K562 (cell line): Measurements from ENCODE around the gene CFAP97D2. TPM values are rescaled to one million over a fixed set of nuclear protein-coding genes. Genes with fewer than 3 reads are reported as not detected.
A peak's percentile ranks its signal among the peaks of the same experiment; 100 is the strongest.

Experiments
- CXXC5 ChIP-seq: fragments of 250-450 bp; sonication (Bioruptor Pico); IDR thresholded peaks from 2 replicates; pipeline ENCODE4 v1.8.0; 2022; ENCODE audit warnings: inconsistent platforms, mild to moderate bottlenecking, moderate library complexity
- FOXA1 ChIP-seq: fragments of 450-650 bp; IDR thresholded peaks from 2 replicates; pipeline ENCODE4 v1.6.1; 2016; ENCODE audit warnings: mild to moderate bottlenecking, borderline replicate concordance
- MEIS2 ChIP-seq: fragments of 450-650 bp; IDR thresholded peaks from 2 replicates; pipeline ENCODE4 v1.6.1; 2014; ENCODE audit warnings: mild to moderate bottlenecking; ENCODE audit not compliant: partially characterized antibody
- MYC ChIP-seq, 2 experiments: fragments of 250-450 bp in 1 of 2; sonication (Bioruptor Pico) in 1 of 2; IDR thresholded peaks; 2 replicates each; pipeline versions ENCODE4 v1.5.1 to v1.6.1; 2012 to 2021; ENCODE audit warnings: low read depth in 2 of 2, borderline replicate concordance in 1 of 2, improper control_type of control experiment in 1 of 2, low read length in 1 of 2, mild to moderate bottlenecking in 1 of 2, moderate library complexity in 1 of 2
- NBN ChIP-seq: fragments of 450-650 bp; IDR thresholded peaks from 2 replicates; pipeline ENCODE4 v1.6.1; 2016; ENCODE audit warnings: low read depth, mild to moderate bottlenecking
- NCOA4 ChIP-seq: fragments of 450-650 bp; IDR thresholded peaks from 2 replicates; pipeline ENCODE4 v1.6.1; 2018; ENCODE audit warnings: mild to moderate bottlenecking; ENCODE audit not compliant: partially characterized antibody
- SIN3A ChIP-seq, 2 experiments: fragments of 150-350 bp in 1 of 2; IDR thresholded peaks; 2 replicates each; pipeline ENCODE4 v1.6.1; 2011 to 2016; ENCODE audit warnings: borderline replicate concordance in 2 of 2, low read depth in 2 of 2, low read length in 2 of 2, mild to moderate bottlenecking in 2 of 2, moderate library complexity in 2 of 2; ENCODE audit not compliant: control insufficient read depth in 1 of 2
- SMAD4 ChIP-seq: fragments of 250-450 bp; sonication (Bioruptor Pico); conservative IDR thresholded peaks from 2 replicates; pipeline ENCODE4 v1.8.0; 2021; ENCODE audit warnings: inconsistent platforms, mild to moderate bottlenecking, moderate library complexity
- TAL1 ChIP-seq: fragments of 450-650 bp; IDR thresholded peaks from 2 replicates; pipeline ENCODE4 v1.6.1; 2016; ENCODE audit warnings: mild to moderate bottlenecking
- TCF3 ChIP-seq: sonication (generic); formaldehyde crosslinking; IDR thresholded peaks from 2 replicates; pipeline ENCODE4 v1.4.0; 2020; ENCODE audit warnings: mild to moderate bottlenecking, missing genetic modification reagents
- TEAD1 ChIP-seq, 2 experiments: fragments of 450-650 bp in 1 of 2; sonication (generic) in 1 of 2; formaldehyde crosslinking; IDR thresholded peaks; 2 replicates each; pipeline versions ENCODE4 v1.4.0 to v1.8.0; 2020 to 2022; ENCODE audit warnings: mild to moderate bottlenecking in 2 of 2, missing genetic modification reagents in 1 of 2
- ZNF408 ChIP-seq: fragments of 250-450 bp; sonication (Bioruptor Pico); IDR thresholded peaks from 2 replicates; pipeline ENCODE4 v1.4.0; 2020; ENCODE audit warnings: low read depth, mild to moderate bottlenecking, moderate library complexity
- ZNF41 ChIP-seq: fragments of 250-450 bp; sonication (Bioruptor Pico); conservative IDR thresholded peaks from 2 replicates; pipeline ENCODE4 v1.4.0; 2020; ENCODE audit warnings: mild to moderate bottlenecking
- polyA plus RNA-seq, 8 experiments: library from polyadenylated mRNA; depleted of rRNA in 4 of 8; stranded (reverse) in 5 of 8; unstranded in 3 of 8; fragments of >200 nt; fragmentation: Nextera tagmentation in 2 of 8; fragmentation: Illumina TruSeq in 1 of 8; extraction: Ambion mirVana in 2 of 8; extraction: Trizol in 1 of 8; gene quantifications; 2 replicates each; pipeline versions ENCODE4 v1.2.1 to v1.2.3, GENCODE V29; 2011 to 2014; ENCODE audit warnings: inconsistent platforms in 1 of 8, missing spikeins in 1 of 8
- total RNA-seq, 7 experiments: library from RNA; depleted of rRNA in 6 of 7; stranded (reverse); fragments of >200 nt in 6 of 7; fragmentation: Illumina TruSeq in 2 of 7; extraction: Trizol in 2 of 7; gene quantifications; 2 replicates each; pipeline versions ENCODE4 v1.2.1 to v1.2.3, GENCODE V29; 2011 to 2021; ENCODE audit warnings: low replicate concordance in 1 of 7
- TF ChIP-seq, protein P1 (sequence below): sonication (generic); formaldehyde crosslinking; IDR thresholded peaks from 2 replicates; pipeline ENCODE4 v1.9.0; 2022; ENCODE audit warnings: mild to moderate bottlenecking, missing genetic modification reagents
- TF ChIP-seq, protein P2 (sequence below), 2 experiments: fragments of 450-650 bp; formaldehyde crosslinking in 1 of 2; IDR thresholded peaks; 2 replicates each; pipeline versions ENCODE4 v1.4.0 to v1.6.1; 2014 to 2020; ENCODE audit warnings: mild to moderate bottlenecking in 2 of 2, borderline replicate concordance in 1 of 2, low read depth in 1 of 2

Gene CFAP97D2
- total and polyA plus RNA-seq, 9 of the 15 experiments (the other 6 are each of a cell fraction or from before 2014, with no cell fraction given): not detected

DNA sequence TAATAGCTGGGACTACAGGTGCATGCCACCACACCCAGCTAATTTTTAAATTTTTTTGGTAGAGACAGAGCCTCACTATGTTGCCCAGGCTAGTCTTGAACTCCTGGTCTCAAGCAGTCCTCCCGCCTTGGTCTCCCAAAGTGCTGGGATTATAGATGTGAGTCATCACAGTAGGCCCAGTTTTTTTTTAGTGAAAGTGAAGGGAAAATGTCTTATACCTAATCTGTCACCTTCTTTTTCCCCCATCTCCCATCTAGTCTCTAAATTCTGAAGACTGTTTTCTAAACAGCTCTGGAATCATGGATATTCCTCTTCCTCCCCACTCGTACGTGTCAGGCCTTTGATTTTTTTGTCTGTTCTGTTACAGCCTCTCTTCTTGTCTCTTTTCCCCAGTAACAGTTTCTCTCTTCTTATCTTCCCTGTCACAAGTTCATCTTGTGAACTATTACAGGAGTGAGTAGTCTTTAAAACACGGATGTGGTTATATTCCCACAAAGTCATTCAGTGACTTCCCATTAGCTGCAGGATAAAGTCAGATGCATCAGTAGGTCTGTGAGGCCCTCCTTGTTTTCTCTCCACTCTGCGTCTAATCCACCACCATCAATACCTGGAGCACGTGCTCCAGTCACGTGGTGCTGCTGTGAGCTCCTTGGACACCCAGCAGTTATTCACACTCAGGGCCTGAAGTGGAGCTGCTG lies 58.5 kb downstream of the CFAP97D2 start (continued):
- peak; percentile 46 for TF ChIP-seq MEIS2
- TF ChIP-seq, protein P1, sequence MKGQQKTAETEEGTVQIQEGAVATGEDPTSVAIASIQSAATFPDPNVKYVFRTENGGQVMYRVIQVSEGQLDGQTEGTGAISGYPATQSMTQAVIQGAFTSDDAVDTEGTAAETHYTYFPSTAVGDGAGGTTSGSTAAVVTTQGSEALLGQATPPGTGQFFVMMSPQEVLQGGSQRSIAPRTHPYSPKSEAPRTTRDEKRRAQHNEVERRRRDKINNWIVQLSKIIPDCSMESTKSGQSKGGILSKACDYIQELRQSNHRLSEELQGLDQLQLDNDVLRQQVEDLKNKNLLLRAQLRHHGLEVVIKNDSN: peak; percentile 97
- peak; percentile 51 for TF ChIP-seq TAL1
- TF ChIP-seq ZNF408: no peak
- TF ChIP-seq TCF3: peak; percentile 76
- 0 out of 2 replicates have a peak, but pooled peaks have one; percentile 47 for TF ChIP-seq NBN
- TF ChIP-seq CXXC5 (CRISPR knock-in tag): peak; percentile 57
- peak; percentile 85 for TF ChIP-seq MYC (IDR thresholded peaks at IDR 0.05; ENCODE audit: low read depth, low read length)
- 0 out of 2 replicates have a peak, but pooled peaks have one; percentile 36 for TF ChIP-seq MYC (CRISPR knock-in tag; IDR thresholded peaks at IDR 0.05; ENCODE audit: borderline replicate concordance, low read depth)
- TF ChIP-seq FOXA1: no peak
- TF ChIP-seq SMAD4 (CRISPR knock-in tag): peak; percentile 44; the same call in 1 of the 2 replicates
- TF ChIP-seq, protein P2, sequence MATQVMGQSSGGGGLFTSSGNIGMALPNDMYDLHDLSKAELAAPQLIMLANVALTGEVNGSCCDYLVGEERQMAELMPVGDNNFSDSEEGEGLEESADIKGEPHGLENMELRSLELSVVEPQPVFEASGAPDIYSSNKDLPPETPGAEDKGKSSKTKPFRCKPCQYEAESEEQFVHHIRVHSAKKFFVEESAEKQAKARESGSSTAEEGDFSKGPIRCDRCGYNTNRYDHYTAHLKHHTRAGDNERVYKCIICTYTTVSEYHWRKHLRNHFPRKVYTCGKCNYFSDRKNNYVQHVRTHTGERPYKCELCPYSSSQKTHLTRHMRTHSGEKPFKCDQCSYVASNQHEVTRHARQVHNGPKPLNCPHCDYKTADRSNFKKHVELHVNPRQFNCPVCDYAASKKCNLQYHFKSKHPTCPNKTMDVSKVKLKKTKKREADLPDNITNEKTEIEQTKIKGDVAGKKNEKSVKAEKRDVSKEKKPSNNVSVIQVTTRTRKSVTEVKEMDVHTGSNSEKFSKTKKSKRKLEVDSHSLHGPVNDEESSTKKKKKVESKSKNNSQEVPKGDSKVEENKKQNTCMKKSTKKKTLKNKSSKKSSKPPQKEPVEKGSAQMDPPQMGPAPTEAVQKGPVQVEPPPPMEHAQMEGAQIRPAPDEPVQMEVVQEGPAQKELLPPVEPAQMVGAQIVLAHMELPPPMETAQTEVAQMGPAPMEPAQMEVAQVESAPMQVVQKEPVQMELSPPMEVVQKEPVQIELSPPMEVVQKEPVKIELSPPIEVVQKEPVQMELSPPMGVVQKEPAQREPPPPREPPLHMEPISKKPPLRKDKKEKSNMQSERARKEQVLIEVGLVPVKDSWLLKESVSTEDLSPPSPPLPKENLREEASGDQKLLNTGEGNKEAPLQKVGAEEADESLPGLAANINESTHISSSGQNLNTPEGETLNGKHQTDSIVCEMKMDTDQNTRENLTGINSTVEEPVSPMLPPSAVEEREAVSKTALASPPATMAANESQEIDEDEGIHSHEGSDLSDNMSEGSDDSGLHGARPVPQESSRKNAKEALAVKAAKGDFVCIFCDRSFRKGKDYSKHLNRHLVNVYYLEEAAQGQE (IDR thresholded peaks at IDR 0.05; ENCODE audit: borderline replicate concordance): 0 out of 2 replicates have a peak, but pooled peaks have one; percentile 21
- TF ChIP-seq, protein P2 (CRISPR knock-in tag; IDR thresholded peaks at IDR 0.05; ENCODE audit: low read depth): no peak
- TF ChIP-seq NCOA4: no peak
- TF ChIP-seq TEAD1 (CRISPR knock-in tag; IDR thresholded peaks at IDR 0.05): peak in 1 of 2 experiments; percentile 68; a peak in 2 of 4 replicates
- no peak for TF ChIP-seq SIN3A (IDR thresholded peaks at IDR 0.05; ENCODE audit: borderline replicate concordance in 2 of 2, control insufficient read depth in 1 of 2, low read depth in 2 of 2, low read length in 2 of 2)
- TF ChIP-seq ZNF41 (CRISPR knock-in tag): 0 out of 2 replicates have a peak, but pooled peaks have one; percentile 15
